SK-N-SH (cell line): ENCODE results near the gene DNAJB6. TPM values are rescaled to one million over a fixed set of nuclear protein-coding genes. Genes with fewer than 3 reads are reported as not detected.

Experiments used
- CTCF ChIA-PET: fragments of 300-600, 350-600 bp; formaldehyde crosslinking; extraction: SDS; loops from one replicate; lab custom pipeline; 2021; lab: Yijun Ruan, JAX
- POLR2A ChIA-PET: fragments of 350-600 bp; sonication (Branson Sonifier 250); formaldehyde crosslinking; extraction: SDS; loops from one replicate; lab custom pipeline; 2020; ENCODE audit warnings: antibody characterized with exemption, inconsistent platforms; lab: Yijun Ruan, JAX
- DNase-seq: peaks from one replicate; pipeline ENCODE4 v3.0.0; 2012
- H2AFZ ChIP-seq: fragments of 200-600 bp; sonication (generic); 2 replicates; pipeline ENCODE4 v1.8.1; 2016; ENCODE audit warnings: antibody characterized with exemption, mild to moderate bottlenecking, low read depth
- H3F3A ChIP-seq: fragments of 200-600 bp; sonication (generic); replicated peaks from 2 replicates; pipeline ENCODE3; 2016; ENCODE audit warnings: antibody characterized with exemption, mild to moderate bottlenecking; ENCODE audit not compliant: insufficient read depth
- H3K27ac ChIP-seq, 2 experiments: fragments of 200-500 bp in 1 of 2; fragments of 200-600 bp in 1 of 2; sonication (Bioruptor generic) in 1 of 2; sonication (generic), shearing (Covaris generic) in 1 of 2; 2 replicates each; pipeline versions ENCODE4 v1.5.1 to v1.6.1; 2014 to 2016; ENCODE audit warnings: low read depth in 2 of 2, inconsistent platforms in 1 of 2, low read length in 1 of 2, mild to moderate bottlenecking in 1 of 2, mixed read lengths in 1 of 2
- H3K27me3 ChIP-seq: fragments of 200-600 bp; sonication (generic), shearing (Covaris generic); 2 replicates; pipeline ENCODE4 v1.6.1; 2016; ENCODE audit warnings: mixed run types; ENCODE audit not compliant: insufficient read depth
- H3K36me3 ChIP-seq, 2 experiments: fragments of 200-500 bp in 1 of 2; fragments of 200-600 bp in 1 of 2; sonication (Bioruptor generic) in 1 of 2; sonication (generic) in 1 of 2; replicated peaks in 1 of 2; 2 replicates each; pipeline versions ENCODE3 to v1.5.1; 2014 to 2016; ENCODE audit warnings: low read length in 1 of 2, mild to moderate bottlenecking in 1 of 2; ENCODE audit not compliant: insufficient read depth in 2 of 2, control insufficient read depth in 1 of 2
- H3K4me1 ChIP-seq, 2 experiments: fragments of 200-500 bp in 1 of 2; fragments of 200-600 bp in 1 of 2; sonication (Bioruptor generic) in 1 of 2; sonication (generic), shearing (Covaris generic) in 1 of 2; 2 replicates each; pipeline versions ENCODE4 v1.5.1 to v1.6.1; 2014 to 2016; ENCODE audit warnings: low read depth in 1 of 2, low read length in 1 of 2, mixed run types in 1 of 2; ENCODE audit not compliant: insufficient read depth in 2 of 2, control insufficient read depth in 1 of 2
- H3K4me2 ChIP-seq: fragments of 200-600 bp; sonication (generic), shearing (Covaris generic); 2 replicates; pipeline ENCODE4 v1.6.1; 2017; ENCODE audit warnings: mixed run types
- H3K4me3 ChIP-seq, 2 experiments: fragments of 200-500 bp in 1 of 2; fragments of 200-600 bp in 1 of 2; sonication (Bioruptor generic) in 1 of 2; sonication (generic), shearing (Covaris generic) in 1 of 2; 2 replicates each; pipeline versions ENCODE4 v1.5.1 to v1.8.1; 2014 to 2016; ENCODE audit warnings: low read depth in 2 of 2, inconsistent platforms in 1 of 2, low read length in 1 of 2, mild to moderate bottlenecking in 1 of 2, mixed read lengths in 1 of 2, moderate library complexity in 1 of 2
- H3K79me2 ChIP-seq: fragments of 200-600 bp; sonication (generic); 2 replicates; pipeline ENCODE4 v1.8.1; 2017; ENCODE audit warnings: mild to moderate bottlenecking; ENCODE audit not compliant: insufficient read depth
- H3K9ac ChIP-seq: fragments of 200-600 bp; sonication (generic); 2 replicates; pipeline ENCODE4 v1.6.1; 2017; ENCODE audit warnings: mixed run types
- H3K9me2 ChIP-seq: fragments of 200-600 bp; sonication (generic); 2 replicates; pipeline ENCODE4 v1.6.1; 2017; ENCODE audit warnings: mixed run types
- H3K9me3 ChIP-seq: fragments of 200-600 bp; sonication (generic); 2 replicates; pipeline ENCODE4 v1.6.1; 2017; ENCODE audit warnings: mixed run types, mild to moderate bottlenecking, moderate library complexity
- H4K20me1 ChIP-seq: fragments of 200-600 bp; sonication (generic); 2 replicates; pipeline ENCODE4 v1.6.1; 2017; ENCODE audit warnings: mild to moderate bottlenecking, mixed run types; ENCODE audit not compliant: insufficient read depth
- CHD2 ChIP-seq: fragments of 150-350 bp; IDR thresholded peaks from 2 replicates; pipeline ENCODE4 v1.6.1; 2018; ENCODE audit warnings: low read length; ENCODE audit not compliant: partially characterized antibody
- CTCF ChIP-seq: fragments of 200-600 bp; sonication (generic); IDR thresholded peaks from 2 replicates; pipeline ENCODE4 v1.6.1; 2017; ENCODE audit warnings: antibody characterized with exemption, mild to moderate bottlenecking, moderate library complexity
- FOSL2 ChIP-seq: IDR thresholded peaks from 2 replicates; pipeline ENCODE4 v1.4.0; 2012; ENCODE audit warnings: low read depth, mild to moderate bottlenecking, moderate library complexity, borderline replicate concordance
- FOXM1 ChIP-seq: IDR thresholded peaks from 2 replicates; pipeline ENCODE4 v1.4.0; 2012; ENCODE audit warnings: low read depth, mild to moderate bottlenecking
- GABPA ChIP-seq: IDR thresholded peaks from 2 replicates; pipeline ENCODE4 v1.4.0; 2012; ENCODE audit warnings: low read depth, mild to moderate bottlenecking
- GATA2 ChIP-seq: sonication (generic); formaldehyde crosslinking; IDR thresholded peaks from 2 replicates; pipeline ENCODE4 v1.5.0; 2020; ENCODE audit warnings: mild to moderate bottlenecking, missing genetic modification reagents
- JUND ChIP-seq: IDR thresholded peaks from 2 replicates; pipeline ENCODE4 v1.4.0; 2012
- MXI1 ChIP-seq: IDR thresholded peaks from 2 replicates; pipeline ENCODE4 v1.6.1; 2012; ENCODE audit warnings: mild to moderate bottlenecking, low read depth, low read length, improper control_type of control experiment
- PBX3 ChIP-seq: IDR thresholded peaks from 2 replicates; pipeline ENCODE4; 2012
- RAD21 ChIP-seq: IDR thresholded peaks from 2 replicates; pipeline ENCODE4 v1.6.1; 2012; ENCODE audit warnings: mild to moderate bottlenecking, low read length
- RFX5 ChIP-seq: IDR thresholded peaks from 2 replicates; pipeline ENCODE4 v1.6.1; 2012; ENCODE audit warnings: mild to moderate bottlenecking, improper control_type of control experiment, low read length
- SIN3A ChIP-seq: IDR thresholded peaks from 2 replicates; pipeline ENCODE4 v1.6.1; 2012; ENCODE audit warnings: low read depth, mild to moderate bottlenecking, low read length, moderate library complexity, borderline replicate concordance
- TCF12 ChIP-seq: IDR thresholded peaks from 2 replicates; pipeline ENCODE4 v1.4.0; 2012
- WGBS: methylation state at CpG from one replicate; pipeline ENCODE4 v1.1.6; 2017; ENCODE audit warnings: low lambda C conversion rate; 5-methylcytosine and 5-hydroxymethylcytosine counted together
- polyA plus RNA-seq, 3 experiments: library from polyadenylated mRNA; depleted of rRNA; stranded (reverse); fragments of >200 nt; gene quantifications; 2 replicates each; pipeline ENCODE4 v1.2.3, GENCODE V29; 2012
- TF ChIP-seq, protein P1 (sequence below): IDR thresholded peaks from 2 replicates; pipeline ENCODE4 v1.4.0; 2012; ENCODE audit warnings: low read depth, borderline replicate concordance

The DNAJB6 gene
- polyA plus RNA-seq, 1 of the 3 experiments (the other 2 are of a cell fraction), result 176 TPM

DNA sequence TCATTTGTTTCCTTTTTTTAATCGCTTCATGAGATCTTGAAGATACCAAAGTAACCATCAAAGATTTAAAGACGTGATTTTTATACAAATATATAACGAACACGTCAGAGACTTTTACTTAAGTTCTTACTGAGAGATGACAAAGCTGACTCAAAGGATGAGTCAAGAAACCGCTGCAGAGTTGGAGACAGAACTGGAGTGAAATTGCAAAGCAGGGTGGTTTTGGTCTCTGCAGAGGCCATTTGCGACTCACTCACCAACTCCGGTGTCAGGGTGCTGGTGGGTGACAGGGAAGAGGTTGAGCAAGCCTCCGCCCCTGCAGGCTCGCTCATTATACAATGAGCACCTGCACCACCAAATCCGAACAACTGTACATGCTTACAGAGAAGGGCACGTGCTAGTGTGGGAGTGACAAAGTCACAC lies 75.2 kb downstream of the DNAJB6 start:
- Histone ChIP-seq H3K27ac (peak overlapping the region in 1 of 2 experiments; percentile 44; a peak in 2 of 4 replicates), H3K36me3 (peaks cover 21 to 74% of the 10 kb centered on the region in 2 experiments), H3K79me2 (peaks cover 3% of the 10 kb centered on the region; the same call in 1 of the 2 replicates), H3K4me3 (no peak overlapping the region), H3K9me3 (no peaks in the 10 kb centered on the region), H3F3A (peaks cover 19% of the 10 kb centered on the region), H2AFZ (no peak overlapping the region), H3K4me1 (peaks cover 0 to 9% of the 10 kb centered on the region in 2 experiments; a peak in 1 of 4 replicates), H3K27me3 (no peaks in the 10 kb centered on the region), H4K20me1 (peaks cover 24% of the 10 kb centered on the region), H3K4me2 (no peak overlapping the region; the same call in 1 of the 2 replicates), H3K9ac (no peak overlapping the region), H3K9me2 (no peaks in the 10 kb centered on the region)
- POLR2A ChIA-PET, result no interaction called here
- WGBS, result 67% methylated on average over 11 of the region's 11 CpGs
- no peak for DNase-seq
- TF ChIP-seq PBX3, result peak; percentile 48
- TF ChIP-seq CTCF, result no peak
- TF ChIP-seq FOXM1, result no peak
- no peak for TF ChIP-seq CHD2
- peak; percentile 84 for TF ChIP-seq FOSL2
- peak; percentile 44; the same call in 1 of the 2 replicates for TF ChIP-seq TCF12
- TF ChIP-seq JUND, result peak; percentile 66
- CTCF ChIA-PET, result no interaction called here

GRCh38 chr7:157412491-157413180 lies 75.8 kb downstream of the DNAJB6 start:
- Histone ChIP-seq H3K4me1 (peaks cover 0 to 5% of the 10 kb centered on the region in 2 experiments; a peak in 1 of 4 replicates), H3K27me3 (no peaks in the 10 kb centered on the region), H3F3A (peaks cover 19% of the 10 kb centered on the region), H3K9ac (no peak overlapping the region), H3K9me3 (no peaks in the 10 kb centered on the region), H3K36me3 (peaks cover 27 to 73% of the 10 kb centered on the region in 2 experiments), H3K4me3 (no peak overlapping the region), H4K20me1 (peaks cover 24% of the 10 kb centered on the region), H2AFZ (no peak overlapping the region), H3K4me2 (no peak overlapping the region; the same call in 1 of the 2 replicates), H3K27ac (0 out of 4 replicates have a peak overlapping the region, but pooled peaks of 1 of the 2 experiments have one; percentile 44), H3K9me2 (no peaks in the 10 kb centered on the region), H3K79me2 (peaks cover 3% of the 10 kb centered on the region; the same call in 1 of the 2 replicates)
- WGBS, result 93% methylated on average over 26 of the region's 26 CpGs
- DNase-seq, result peak; percentile 40
- no peak for TF ChIP-seq CHD2
- TF ChIP-seq, protein P1, sequence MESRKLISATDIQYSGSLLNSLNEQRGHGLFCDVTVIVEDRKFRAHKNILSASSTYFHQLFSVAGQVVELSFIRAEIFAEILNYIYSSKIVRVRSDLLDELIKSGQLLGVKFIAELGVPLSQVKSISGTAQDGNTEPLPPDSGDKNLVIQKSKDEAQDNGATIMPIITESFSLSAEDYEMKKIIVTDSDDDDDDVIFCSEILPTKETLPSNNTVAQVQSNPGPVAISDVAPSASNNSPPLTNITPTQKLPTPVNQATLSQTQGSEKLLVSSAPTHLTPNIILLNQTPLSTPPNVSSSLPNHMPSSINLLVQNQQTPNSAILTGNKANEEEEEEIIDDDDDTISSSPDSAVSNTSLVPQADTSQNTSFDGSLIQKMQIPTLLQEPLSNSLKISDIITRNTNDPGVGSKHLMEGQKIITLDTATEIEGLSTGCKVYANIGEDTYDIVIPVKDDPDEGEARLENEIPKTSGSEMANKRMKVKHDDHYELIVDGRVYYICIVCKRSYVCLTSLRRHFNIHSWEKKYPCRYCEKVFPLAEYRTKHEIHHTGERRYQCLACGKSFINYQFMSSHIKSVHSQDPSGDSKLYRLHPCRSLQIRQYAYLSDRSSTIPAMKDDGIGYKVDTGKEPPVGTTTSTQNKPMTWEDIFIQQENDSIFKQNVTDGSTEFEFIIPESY, result no peak
- TF ChIP-seq JUND, result no peak
- TF ChIP-seq GABPA, result no peak
- TF ChIP-seq MXI1, result no peak
- no peak for TF ChIP-seq RAD21
- TF ChIP-seq GATA2 (CRISPR knock-in tag), result no peak
- no peak for TF ChIP-seq SIN3A
- TF ChIP-seq PBX3, result no peak
- TF ChIP-seq RFX5, result no peak
- ChIA-PET POLR2A (no interaction called here), CTCF (no interaction called here)
